ENCODE data around the gene LTF.

GRCh38 chr3:46401579-46401978, 63.1 kb downstream of the LTF start:
- TF ChIP-seq CTCF (IDR thresholded peaks at IDR 0.05; ENCODE audit: low read length) (no peak), EZH2 (optimal IDR thresholded peaks at IDR 0.05; ENCODE audit: low read depth, low read length) (no peak), EZH2phosphoT487 (IDR thresholded peaks at IDR 0.05; ENCODE audit: low read length) (no peak)
